ENCODE data around the gene VSIG10. TPM values are rescaled to one million over a fixed set of nuclear protein-coding genes. Genes with fewer than 3 reads are reported as not detected.
"Not testable (repeated sequence)": the region's sequence is repeated elsewhere in the genome, so short reads cannot be mapped to it uniquely, and the experiment has no call there.

The VSIG10 gene
- total RNA-seq, 1 experiment from 2014 or later: 56.2 TPM

DNA sequence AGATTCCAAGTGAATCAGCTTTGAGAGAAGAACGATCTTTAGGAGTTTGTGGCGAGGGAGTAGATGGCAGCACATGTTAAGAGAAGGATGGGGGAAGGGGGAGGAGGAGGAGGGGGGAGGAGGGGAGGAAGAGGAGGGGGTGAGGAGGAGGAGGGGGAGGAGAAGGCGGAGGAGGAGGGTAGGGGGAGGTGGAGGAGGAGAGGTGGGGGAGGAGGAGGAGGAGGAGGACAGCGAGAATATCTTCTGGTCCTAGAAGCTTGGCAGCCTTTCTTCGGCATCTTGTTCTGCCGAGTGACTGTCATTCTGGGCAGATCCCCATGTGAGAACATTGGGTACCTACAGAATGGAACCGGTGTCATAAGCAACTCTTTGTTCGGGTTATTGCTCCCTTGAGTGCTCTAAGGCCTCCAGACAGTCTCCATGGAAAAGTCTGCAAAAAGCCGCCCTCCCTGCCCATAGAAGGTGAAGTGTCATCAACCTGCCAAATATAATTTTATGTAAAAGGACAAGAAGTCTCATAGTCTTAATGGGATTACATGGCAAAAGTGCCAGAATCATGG is 80.4 kb downstream of the VSIG10 start:
- no peak for TF ChIP-seq SIN3A (IDR thresholded peaks at IDR 0.05; ENCODE audit: borderline replicate concordance, insufficient read depth, low read depth, low read length)
- TF ChIP-seq, protein P1, sequence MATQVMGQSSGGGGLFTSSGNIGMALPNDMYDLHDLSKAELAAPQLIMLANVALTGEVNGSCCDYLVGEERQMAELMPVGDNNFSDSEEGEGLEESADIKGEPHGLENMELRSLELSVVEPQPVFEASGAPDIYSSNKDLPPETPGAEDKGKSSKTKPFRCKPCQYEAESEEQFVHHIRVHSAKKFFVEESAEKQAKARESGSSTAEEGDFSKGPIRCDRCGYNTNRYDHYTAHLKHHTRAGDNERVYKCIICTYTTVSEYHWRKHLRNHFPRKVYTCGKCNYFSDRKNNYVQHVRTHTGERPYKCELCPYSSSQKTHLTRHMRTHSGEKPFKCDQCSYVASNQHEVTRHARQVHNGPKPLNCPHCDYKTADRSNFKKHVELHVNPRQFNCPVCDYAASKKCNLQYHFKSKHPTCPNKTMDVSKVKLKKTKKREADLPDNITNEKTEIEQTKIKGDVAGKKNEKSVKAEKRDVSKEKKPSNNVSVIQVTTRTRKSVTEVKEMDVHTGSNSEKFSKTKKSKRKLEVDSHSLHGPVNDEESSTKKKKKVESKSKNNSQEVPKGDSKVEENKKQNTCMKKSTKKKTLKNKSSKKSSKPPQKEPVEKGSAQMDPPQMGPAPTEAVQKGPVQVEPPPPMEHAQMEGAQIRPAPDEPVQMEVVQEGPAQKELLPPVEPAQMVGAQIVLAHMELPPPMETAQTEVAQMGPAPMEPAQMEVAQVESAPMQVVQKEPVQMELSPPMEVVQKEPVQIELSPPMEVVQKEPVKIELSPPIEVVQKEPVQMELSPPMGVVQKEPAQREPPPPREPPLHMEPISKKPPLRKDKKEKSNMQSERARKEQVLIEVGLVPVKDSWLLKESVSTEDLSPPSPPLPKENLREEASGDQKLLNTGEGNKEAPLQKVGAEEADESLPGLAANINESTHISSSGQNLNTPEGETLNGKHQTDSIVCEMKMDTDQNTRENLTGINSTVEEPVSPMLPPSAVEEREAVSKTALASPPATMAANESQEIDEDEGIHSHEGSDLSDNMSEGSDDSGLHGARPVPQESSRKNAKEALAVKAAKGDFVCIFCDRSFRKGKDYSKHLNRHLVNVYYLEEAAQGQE (IDR thresholded peaks at IDR 0.05; ENCODE audit: insufficient read depth in 1 of 2, low read depth in 2 of 2, low read length in 1 of 2): no peak
- no peak for TF ChIP-seq POLR2AphosphoS5 (IDR thresholded peaks at IDR 0.05; ENCODE audit: low read depth, low read length)
- TF ChIP-seq, protein P2, sequence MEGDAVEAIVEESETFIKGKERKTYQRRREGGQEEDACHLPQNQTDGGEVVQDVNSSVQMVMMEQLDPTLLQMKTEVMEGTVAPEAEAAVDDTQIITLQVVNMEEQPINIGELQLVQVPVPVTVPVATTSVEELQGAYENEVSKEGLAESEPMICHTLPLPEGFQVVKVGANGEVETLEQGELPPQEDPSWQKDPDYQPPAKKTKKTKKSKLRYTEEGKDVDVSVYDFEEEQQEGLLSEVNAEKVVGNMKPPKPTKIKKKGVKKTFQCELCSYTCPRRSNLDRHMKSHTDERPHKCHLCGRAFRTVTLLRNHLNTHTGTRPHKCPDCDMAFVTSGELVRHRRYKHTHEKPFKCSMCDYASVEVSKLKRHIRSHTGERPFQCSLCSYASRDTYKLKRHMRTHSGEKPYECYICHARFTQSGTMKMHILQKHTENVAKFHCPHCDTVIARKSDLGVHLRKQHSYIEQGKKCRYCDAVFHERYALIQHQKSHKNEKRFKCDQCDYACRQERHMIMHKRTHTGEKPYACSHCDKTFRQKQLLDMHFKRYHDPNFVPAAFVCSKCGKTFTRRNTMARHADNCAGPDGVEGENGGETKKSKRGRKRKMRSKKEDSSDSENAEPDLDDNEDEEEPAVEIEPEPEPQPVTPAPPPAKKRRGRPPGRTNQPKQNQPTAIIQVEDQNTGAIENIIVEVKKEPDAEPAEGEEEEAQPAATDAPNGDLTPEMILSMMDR (IDR thresholded peaks at IDR 0.05): no peak
- peaks cover 4% of the 10 kb centered on the region for H3K36me3 ChIP-seq (ENCODE audit: control insufficient read depth, insufficient read depth, low read length)
- POLR2A ChIA-PET: interaction anchor here (0.5 to 0.7 kb wide), 2 partner anchors 9 to 10 kb away, joined by 9 to 10 read pairs; no protein-coding TSS in a partner anchor

DNA sequence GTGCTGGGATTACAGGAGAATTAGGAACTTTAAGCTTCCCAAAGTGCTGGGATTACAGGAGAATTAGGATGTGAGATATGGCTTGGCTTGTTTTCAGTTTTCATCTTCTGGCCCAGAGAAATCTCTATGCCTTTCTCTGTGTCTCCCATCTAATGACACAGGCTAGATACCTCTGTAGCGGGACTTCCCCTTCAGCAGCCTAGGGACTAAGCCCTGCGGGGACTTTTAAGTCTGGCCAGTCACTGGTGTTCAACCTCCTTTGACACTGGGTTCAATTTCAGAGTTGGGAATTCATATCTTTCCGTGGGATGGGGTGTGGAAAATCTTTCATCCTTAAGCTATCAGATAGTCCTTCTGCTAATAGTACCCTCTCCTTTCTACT is 81.1 kb downstream of the VSIG10 start:
- no TSS peak for BruUV-seq (replicated peaks)
- no peak for DNase-seq (ENCODE audit: low read depth, low spot score)
- H3K27ac ChIP-seq (ENCODE audit: low read length): no peak overlapping the region
- ChIA-PET CTCF (no interaction called here), POLR2A (interaction anchor here (0.5 kb wide), 1 partner anchor 11 kb away, joined by 10 read pairs; no protein-coding TSS in a partner anchor)
- intact Hi-C loops (cut with micrococcal nuclease; ENCODE audit: unreplicated experiment): no loop called here
- TF ChIP-seq, protein P1 (IDR thresholded peaks at IDR 0.05; ENCODE audit: insufficient read depth in 1 of 2, low read depth in 2 of 2, low read length in 1 of 2): no peak
- in situ Hi-C loops (cut with HindIII; ENCODE audit: low pct_unique_long_range_greater_than_20kb, low sequenced_read_pairs): no loop called here
- no peaks in the 10 kb centered on the region for H3K9me3 ChIP-seq (ENCODE audit: control insufficient read depth, insufficient read depth, low read depth, low read length)
- no peak overlapping the region for H3K4me3 ChIP-seq (ENCODE audit: low read depth in 2 of 2, low read length in 2 of 2)
- H3K36me3 ChIP-seq (ENCODE audit: control insufficient read depth, insufficient read depth, low read length): peaks cover 4% of the 10 kb centered on the region
- H3K27me3 ChIP-seq (ENCODE audit: control insufficient read depth, insufficient read depth, low read length): no peaks in the 10 kb centered on the region
- ATAC-seq: no peak
- H3K4me1 ChIP-seq (ENCODE audit: control insufficient read depth, insufficient read depth, low read length): peaks cover 5% of the 10 kb centered on the region; the same call in 1 of the 2 replicates

More for the DNA sequence above, 80.4 kb downstream of the VSIG10 start:
- CTCF ChIA-PET: no interaction called here
- DNase-seq (ENCODE audit: low read depth, low spot score) (no peak), ATAC-seq (no peak)
- no TSS peak for BruUV-seq (replicated peaks)
- H3K27ac ChIP-seq (ENCODE audit: low read length): no peak overlapping the region
- H3K4me3 ChIP-seq (ENCODE audit: low read depth in 2 of 2, low read length in 2 of 2): no peak overlapping the region
- intact Hi-C loops (cut with micrococcal nuclease; ENCODE audit: unreplicated experiment) (no loop called here), in situ Hi-C loops (cut with HindIII; ENCODE audit: low pct_unique_long_range_greater_than_20kb, low sequenced_read_pairs) (no loop called here)
- no peaks in the 10 kb centered on the region for H3K27me3 ChIP-seq (ENCODE audit: control insufficient read depth, insufficient read depth, low read length)
- H3K4me1 ChIP-seq (ENCODE audit: control insufficient read depth, insufficient read depth, low read length): no peaks in the 10 kb centered on the region
- no peaks in the 10 kb centered on the region for H3K9me3 ChIP-seq (ENCODE audit: control insufficient read depth, insufficient read depth, low read depth, low read length)

DNA sequence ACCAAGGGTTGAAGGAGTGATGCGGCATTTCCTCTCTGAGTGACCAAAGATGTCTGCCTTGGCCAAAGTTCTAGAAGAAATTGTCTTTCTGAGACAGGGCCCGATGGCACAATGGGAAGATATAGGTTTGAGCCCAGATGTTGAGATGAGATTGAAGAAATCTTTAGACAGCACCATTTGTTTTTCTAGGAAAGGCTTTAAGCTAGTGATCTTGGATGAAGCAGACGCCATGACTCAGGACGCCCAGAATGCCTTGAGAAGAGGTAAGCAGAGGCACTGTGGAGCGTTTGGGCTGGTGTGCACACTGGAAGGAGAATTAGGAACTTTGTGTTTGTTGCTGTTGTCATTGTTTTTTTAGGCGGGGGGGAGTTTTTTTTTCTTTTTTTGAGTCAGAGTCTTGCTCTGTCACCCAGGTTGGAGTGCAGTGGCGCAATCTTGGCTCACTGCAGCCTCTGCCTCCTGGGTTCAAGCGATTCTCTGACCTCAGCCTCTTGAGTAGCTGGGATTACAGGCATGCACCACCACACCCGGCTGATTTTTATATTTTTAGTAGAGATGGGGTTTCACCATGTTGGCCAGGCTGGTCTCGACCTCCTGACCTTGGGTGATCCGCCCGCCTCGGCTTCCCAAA is 81.6 kb downstream of the VSIG10 start:
- H3K4me3 ChIP-seq (ENCODE audit: low read depth in 2 of 2, low read length in 2 of 2); H3K4me1 ChIP-seq (ENCODE audit: control insufficient read depth, insufficient read depth, low read length); H3K36me3 ChIP-seq (ENCODE audit: control insufficient read depth, insufficient read depth, low read length); DNase-seq (ENCODE audit: low read depth, low spot score); intact Hi-C loops (cut with micrococcal nuclease; ENCODE audit: unreplicated experiment); ATAC-seq; H3K27me3 ChIP-seq (ENCODE audit: control insufficient read depth, insufficient read depth, low read length); in situ Hi-C loops (cut with HindIII; ENCODE audit: low pct_unique_long_range_greater_than_20kb, low sequenced_read_pairs); H3K9me3 ChIP-seq (ENCODE audit: control insufficient read depth, insufficient read depth, low read depth, low read length); POLR2A ChIA-PET; H3K27ac ChIP-seq (ENCODE audit: low read length); BruUV-seq (replicated peaks); CTCF ChIA-PET: not testable (repeated sequence)

Measured in Panc1 (cell line).